GM20000 (cell line): ENCODE results near the gene POU2F3.

ENCODE experiments used
- DNase-seq: peaks from one replicate; pipeline ENCODE4 v3.0.0; 2012; ENCODE audit warnings: low spot score
- CTCF ChIP-seq: IDR thresholded peaks from 2 replicates; pipeline ENCODE4 v1.5.1; 2012; ENCODE audit warnings: mild to moderate bottlenecking, control low read depth; ENCODE audit errors: extremely low read depth, missing control alignments

POU2F3 gene

GRCh38 chr11:120261321-120261720 is 21.4 kb downstream of the POU2F3 start:
- DNase-seq = no peak
- no peak for TF ChIP-seq CTCF

- TF ChIP-seq CTCF = no peak
- no peak for DNase-seq
These were observed 22.0 kb downstream of the POU2F3 start for GRCh38 chr11:120261931-120262330.

GRCh38 chr11:120267319-120267718 is 27.4 kb downstream of the POU2F3 start:
- DNase-seq = no peak
- no peak for TF ChIP-seq CTCF

GRCh38 chr11:120268686-120269085 is 28.7 kb downstream of the POU2F3 start:
- DNase-seq = no peak
- no peak for TF ChIP-seq CTCF

GRCh38 chr11:120270386-120270785 is 30.4 kb downstream of the POU2F3 start:
- DNase-seq = no peak
- no peak for TF ChIP-seq CTCF

- no peak for TF ChIP-seq CTCF
- no peak for DNase-seq
These were observed 31.7 kb downstream of the POU2F3 start for GRCh38 chr11:120271672-120272071.

- no peak for DNase-seq
- no peak for TF ChIP-seq CTCF
These were observed 32.4 kb downstream of the POU2F3 start for GRCh38 chr11:120272303-120272702.
